SK-N-SH (cell line): ENCODE measurements around the gene RHEBL1. TPM values are rescaled to one million over a fixed set of nuclear protein-coding genes. Genes with fewer than 3 reads are reported as not detected.

Source experiments
- CTCF ChIA-PET: fragments of 300-600, 350-600 bp; formaldehyde crosslinking; extraction: SDS; loops from one replicate; lab custom pipeline; 2021; lab: Yijun Ruan, JAX
- POLR2A ChIA-PET: fragments of 350-600 bp; sonication (Branson Sonifier 250); formaldehyde crosslinking; extraction: SDS; loops from one replicate; lab custom pipeline; 2020; ENCODE audit warnings: antibody characterized with exemption, inconsistent platforms; lab: Yijun Ruan, JAX
- DNase-seq: peaks from one replicate; pipeline ENCODE4 v3.0.0; 2012
- H2AFZ ChIP-seq: fragments of 200-600 bp; sonication (generic); 2 replicates; pipeline ENCODE4 v1.8.1; 2016; ENCODE audit warnings: antibody characterized with exemption, mild to moderate bottlenecking, low read depth
- H3F3A ChIP-seq: fragments of 200-600 bp; sonication (generic); replicated peaks from 2 replicates; pipeline ENCODE3; 2016; ENCODE audit warnings: antibody characterized with exemption, mild to moderate bottlenecking; ENCODE audit not compliant: insufficient read depth
- H3K27ac ChIP-seq, 2 experiments: fragments of 200-500 bp in 1 of 2; fragments of 200-600 bp in 1 of 2; sonication (Bioruptor generic) in 1 of 2; sonication (generic), shearing (Covaris generic) in 1 of 2; 2 replicates each; pipeline versions ENCODE4 v1.5.1 to v1.6.1; 2014 to 2016; ENCODE audit warnings: low read depth in 2 of 2, inconsistent platforms in 1 of 2, low read length in 1 of 2, mild to moderate bottlenecking in 1 of 2, mixed read lengths in 1 of 2
- H3K27me3 ChIP-seq: fragments of 200-600 bp; sonication (generic), shearing (Covaris generic); 2 replicates; pipeline ENCODE4 v1.6.1; 2016; ENCODE audit warnings: mixed run types; ENCODE audit not compliant: insufficient read depth
- H3K36me3 ChIP-seq, 2 experiments: fragments of 200-500 bp in 1 of 2; fragments of 200-600 bp in 1 of 2; sonication (Bioruptor generic) in 1 of 2; sonication (generic) in 1 of 2; replicated peaks in 1 of 2; 2 replicates each; pipeline versions ENCODE3 to v1.5.1; 2014 to 2016; ENCODE audit warnings: low read length in 1 of 2, mild to moderate bottlenecking in 1 of 2; ENCODE audit not compliant: insufficient read depth in 2 of 2, control insufficient read depth in 1 of 2
- H3K4me1 ChIP-seq, 2 experiments: fragments of 200-500 bp in 1 of 2; fragments of 200-600 bp in 1 of 2; sonication (Bioruptor generic) in 1 of 2; sonication (generic), shearing (Covaris generic) in 1 of 2; 2 replicates each; pipeline versions ENCODE4 v1.5.1 to v1.6.1; 2014 to 2016; ENCODE audit warnings: low read depth in 1 of 2, low read length in 1 of 2, mixed run types in 1 of 2; ENCODE audit not compliant: insufficient read depth in 2 of 2, control insufficient read depth in 1 of 2
- H3K4me2 ChIP-seq: fragments of 200-600 bp; sonication (generic), shearing (Covaris generic); 2 replicates; pipeline ENCODE4 v1.6.1; 2017; ENCODE audit warnings: mixed run types
- H3K4me3 ChIP-seq, 2 experiments: fragments of 200-500 bp in 1 of 2; fragments of 200-600 bp in 1 of 2; sonication (Bioruptor generic) in 1 of 2; sonication (generic), shearing (Covaris generic) in 1 of 2; 2 replicates each; pipeline versions ENCODE4 v1.5.1 to v1.8.1; 2014 to 2016; ENCODE audit warnings: low read depth in 2 of 2, inconsistent platforms in 1 of 2, low read length in 1 of 2, mild to moderate bottlenecking in 1 of 2, mixed read lengths in 1 of 2, moderate library complexity in 1 of 2
- H3K79me2 ChIP-seq: fragments of 200-600 bp; sonication (generic); 2 replicates; pipeline ENCODE4 v1.8.1; 2017; ENCODE audit warnings: mild to moderate bottlenecking; ENCODE audit not compliant: insufficient read depth
- H3K9ac ChIP-seq: fragments of 200-600 bp; sonication (generic); 2 replicates; pipeline ENCODE4 v1.6.1; 2017; ENCODE audit warnings: mixed run types
- H3K9me2 ChIP-seq: fragments of 200-600 bp; sonication (generic); 2 replicates; pipeline ENCODE4 v1.6.1; 2017; ENCODE audit warnings: mixed run types
- H3K9me3 ChIP-seq: fragments of 200-600 bp; sonication (generic); 2 replicates; pipeline ENCODE4 v1.6.1; 2017; ENCODE audit warnings: mixed run types, mild to moderate bottlenecking, moderate library complexity
- H4K20me1 ChIP-seq: fragments of 200-600 bp; sonication (generic); 2 replicates; pipeline ENCODE4 v1.6.1; 2017; ENCODE audit warnings: mild to moderate bottlenecking, mixed run types; ENCODE audit not compliant: insufficient read depth
- CHD2 ChIP-seq: fragments of 150-350 bp; IDR thresholded peaks from 2 replicates; pipeline ENCODE4 v1.6.1; 2018; ENCODE audit warnings: low read length; ENCODE audit not compliant: partially characterized antibody
- EP300 ChIP-seq, 2 experiments: IDR thresholded peaks; 2 replicates each; pipeline versions ENCODE4 v1.4.0 to v1.6.1; 2012; ENCODE audit warnings: borderline replicate concordance in 1 of 2, low read depth in 1 of 2, low read length in 1 of 2
- FOXJ3 ChIP-seq: sonication (generic); formaldehyde crosslinking; IDR thresholded peaks from 2 replicates; pipeline ENCODE4 v1.5.1; 2020; ENCODE audit warnings: mild to moderate bottlenecking, missing genetic modification reagents
- GATA2 ChIP-seq: sonication (generic); formaldehyde crosslinking; IDR thresholded peaks from 2 replicates; pipeline ENCODE4 v1.5.0; 2020; ENCODE audit warnings: mild to moderate bottlenecking, missing genetic modification reagents
- IRF3 ChIP-seq: fragments of 150-350 bp; IDR thresholded peaks from 2 replicates; pipeline ENCODE4 v1.6.1; 2016; ENCODE audit warnings: mild to moderate bottlenecking, low read depth, low read length
- JUND ChIP-seq: IDR thresholded peaks from 2 replicates; pipeline ENCODE4 v1.4.0; 2012
- NFIC ChIP-seq: IDR thresholded peaks from 2 replicates; pipeline ENCODE4 v1.4.0; 2012; ENCODE audit warnings: borderline replicate concordance
- NRF1 ChIP-seq: IDR thresholded peaks from 2 replicates; pipeline ENCODE4 v1.6.1; 2012; ENCODE audit warnings: low read depth, mild to moderate bottlenecking, low read length
- RCOR1 ChIP-seq: fragments of 150-350 bp; IDR thresholded peaks from 2 replicates; pipeline ENCODE4 v1.6.1; 2017; ENCODE audit warnings: antibody characterized with exemption, low read length
- RFX5 ChIP-seq: IDR thresholded peaks from 2 replicates; pipeline ENCODE4 v1.6.1; 2012; ENCODE audit warnings: mild to moderate bottlenecking, improper control_type of control experiment, low read length
- SIN3A ChIP-seq: IDR thresholded peaks from 2 replicates; pipeline ENCODE4 v1.6.1; 2012; ENCODE audit warnings: low read depth, mild to moderate bottlenecking, low read length, moderate library complexity, borderline replicate concordance
- SMC3 ChIP-seq: IDR thresholded peaks from 2 replicates; pipeline ENCODE4 v1.6.1; 2012; ENCODE audit warnings: low read depth, low read length, improper control_type of control experiment
- USF1 ChIP-seq: IDR thresholded peaks from 2 replicates; pipeline ENCODE4 v1.4.0; 2012; ENCODE audit warnings: low read depth, borderline replicate concordance
- USF2 ChIP-seq: fragments of 150-350 bp; IDR thresholded peaks from 2 replicates; pipeline ENCODE4 v1.6.1; 2017; ENCODE audit warnings: antibody characterized with exemption, low read length, low read depth, borderline replicate concordance
- YY1 ChIP-seq: IDR thresholded peaks from 2 replicates; pipeline ENCODE4 v1.4.0; 2012; ENCODE audit warnings: low read depth, mild to moderate bottlenecking
- ZBTB33 ChIP-seq: IDR thresholded peaks from 2 replicates; pipeline ENCODE4 v1.4.0; 2012; ENCODE audit warnings: low read depth, borderline replicate concordance
- WGBS: methylation state at CpG from one replicate; pipeline ENCODE4 v1.1.6; 2017; ENCODE audit warnings: low lambda C conversion rate; 5-methylcytosine and 5-hydroxymethylcytosine counted together
- polyA plus RNA-seq, 3 experiments: library from polyadenylated mRNA; depleted of rRNA; stranded (reverse); fragments of >200 nt; gene quantifications; 2 replicates each; pipeline ENCODE4 v1.2.3, GENCODE V29; 2012
- TF ChIP-seq, protein P1 (sequence below): fragments of 200-600 bp; sonication (generic); IDR thresholded peaks from 2 replicates; pipeline ENCODE4 v1.6.1; 2017; ENCODE audit warnings: antibody characterized with exemption, mild to moderate bottlenecking, moderate library complexity

RHEBL1 gene
- polyA plus RNA-seq, 1 of the 3 experiments (the other 2 are of a cell fraction) = 2.2 TPM

- Histone ChIP-seq H3K9me2 (no peaks in the 10 kb centered on the region), H3K4me1 (peaks cover 0 to 36% of the 10 kb centered on the region in 2 experiments; a peak in 1 of 4 replicates), H4K20me1 (no peaks in the 10 kb centered on the region), H3K4me2 (peak overlapping the region; percentile 93), H3K27ac (no peak overlapping the region), H3K79me2 (no peaks in the 10 kb centered on the region), H3K9ac (no peak overlapping the region), H2AFZ (peak overlapping the region; percentile 51), H3K4me3 (peak overlapping the region; percentile 40 to 57), H3F3A (peaks cover 3% of the 10 kb centered on the region), H3K36me3 (no peaks in the 10 kb centered on the region), H3K27me3 (peaks cover 12% of the 10 kb centered on the region; the same call in 1 of the 2 replicates), H3K9me3 (no peaks in the 10 kb centered on the region)
- no peak for TF ChIP-seq EP300 (IDR thresholded peaks at IDR 0.05; ENCODE audit: borderline replicate concordance in 1 of 2, low read depth in 1 of 2, low read length in 1 of 2)
- TF ChIP-seq USF1 = no peak
- TF ChIP-seq, protein P1, sequence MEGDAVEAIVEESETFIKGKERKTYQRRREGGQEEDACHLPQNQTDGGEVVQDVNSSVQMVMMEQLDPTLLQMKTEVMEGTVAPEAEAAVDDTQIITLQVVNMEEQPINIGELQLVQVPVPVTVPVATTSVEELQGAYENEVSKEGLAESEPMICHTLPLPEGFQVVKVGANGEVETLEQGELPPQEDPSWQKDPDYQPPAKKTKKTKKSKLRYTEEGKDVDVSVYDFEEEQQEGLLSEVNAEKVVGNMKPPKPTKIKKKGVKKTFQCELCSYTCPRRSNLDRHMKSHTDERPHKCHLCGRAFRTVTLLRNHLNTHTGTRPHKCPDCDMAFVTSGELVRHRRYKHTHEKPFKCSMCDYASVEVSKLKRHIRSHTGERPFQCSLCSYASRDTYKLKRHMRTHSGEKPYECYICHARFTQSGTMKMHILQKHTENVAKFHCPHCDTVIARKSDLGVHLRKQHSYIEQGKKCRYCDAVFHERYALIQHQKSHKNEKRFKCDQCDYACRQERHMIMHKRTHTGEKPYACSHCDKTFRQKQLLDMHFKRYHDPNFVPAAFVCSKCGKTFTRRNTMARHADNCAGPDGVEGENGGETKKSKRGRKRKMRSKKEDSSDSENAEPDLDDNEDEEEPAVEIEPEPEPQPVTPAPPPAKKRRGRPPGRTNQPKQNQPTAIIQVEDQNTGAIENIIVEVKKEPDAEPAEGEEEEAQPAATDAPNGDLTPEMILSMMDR = peak; percentile 47
- 0 out of 2 replicates have a peak, but pooled peaks have one; percentile 0 for TF ChIP-seq SMC3
- no peak for TF ChIP-seq YY1
- WGBS = 16% methylated on average over 34 of the region's 88 CpGs
- ChIA-PET CTCF (interaction anchor here (0.6 to 25.0 kb wide), 17 partner anchors 6 to 442 kb away, joined by 3 to 315 read pairs (median 64); partner anchors contain the start of genes DHH, LMBR1L, RHEBL1 and TUBA1A), POLR2A (interaction anchor here (1.0 kb wide), 2 partner anchors 12 to 40 kb away, joined by 3 to 4 read pairs; no protein-coding TSS in a partner anchor)
- peak; percentile 76 for DNase-seq
Observed at GRCh38 chr12:49089821-49090773, 20.3 kb upstream of the RHEBL1 start.

DNA sequence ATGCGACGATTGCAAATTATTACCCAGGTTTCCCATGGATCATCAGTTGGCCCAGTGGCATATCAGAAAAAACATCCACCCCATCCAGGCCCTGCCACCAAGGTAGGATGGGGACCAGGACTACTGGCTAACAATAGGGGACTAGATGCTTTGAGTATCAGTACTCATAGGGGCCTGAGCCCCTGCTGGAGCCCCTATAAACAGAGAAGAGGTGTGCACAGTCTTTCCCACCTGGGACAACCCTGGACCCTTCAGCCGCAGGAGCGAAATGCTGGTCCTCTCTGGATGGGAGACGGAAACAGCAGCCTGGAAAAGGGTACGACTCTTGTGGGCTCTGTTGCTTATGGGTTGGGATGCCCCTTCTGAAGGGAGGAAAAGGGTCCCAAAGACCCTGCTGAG lies 19.2 kb upstream of the RHEBL1 start:
- no peak overlapping the region for H3K4me3 ChIP-seq
- no peak overlapping the region for H3K9ac ChIP-seq
- H3K27ac ChIP-seq = no peak overlapping the region
- peaks cover 5% of the 10 kb centered on the region; the same call in 1 of the 2 replicates for H3K27me3 ChIP-seq
- H4K20me1 ChIP-seq = no peaks in the 10 kb centered on the region
- ChIA-PET POLR2A (interaction anchor here (1.0 to 1.7 kb wide), 4 partner anchors 13 to 42 kb away, joined by 4 to 12 read pairs (median 7); partner anchors contain the start of genes LMBR1L, RHEBL1 and TUBA1B), CTCF (interaction anchor here (0.6 to 12.8 kb wide), 43 partner anchors 10 to 1026 kb away, joined by 3 to 315 read pairs (median 4); partner anchors contain the start of genes DDN, DHH, KMT2D and LMBR1L)
- H3K79me2 ChIP-seq = no peaks in the 10 kb centered on the region
- WGBS = 84% methylated on average over 6 of the region's 6 CpGs
- H2AFZ ChIP-seq = no peak overlapping the region
- peaks cover 3% of the 10 kb centered on the region for H3F3A ChIP-seq
- no peak overlapping the region for H3K4me2 ChIP-seq
- H3K36me3 ChIP-seq = no peaks in the 10 kb centered on the region
- H3K9me2 ChIP-seq = no peaks in the 10 kb centered on the region
- DNase-seq = no peak
- no peaks in the 10 kb centered on the region for H3K9me3 ChIP-seq
- peaks cover 0 to 25% of the 10 kb centered on the region in 2 experiments; a peak in 1 of 4 replicates for H3K4me1 ChIP-seq
- TF ChIP-seq SIN3A (no peak), NFIC (no peak), JUND (no peak), FOXJ3 (no peak), CHD2 (no peak), USF2 (no peak), RCOR1 (no peak), GATA2 (CRISPR knock-in tag) (no peak), NRF1 (no peak), EP300 (IDR thresholded peaks at IDR 0.05; ENCODE audit: borderline replicate concordance in 1 of 2, low read depth in 1 of 2, low read length in 1 of 2) (no peak), RFX5 (no peak), SMC3 (no peak), ZBTB33 (no peak), IRF3 (no peak), YY1 (no peak)
